Astrocyte (in vitro differentiated cells and primary cell): ENCODE measurements around the gene CTCFL. TPM values are rescaled to one million over a fixed set of nuclear protein-coding genes. Genes with fewer than 3 reads are reported as not detected.
"Not testable (repeated sequence)": the region's sequence is repeated elsewhere in the genome, so short reads cannot be mapped to it uniquely, and the experiment has no call there.

Experiments used
- DNase-seq: peaks from one replicate; pipeline ENCODE4 v3.0.0-alpha.2; 2010; ENCODE audit warnings: low read depth
- FAIRE-seq: peaks from 2 replicates; lab custom pipeline; 2011; peaks lifted over from hg19 to GRCh38; lab: Jason Lieb, UNC
- H2AFZ ChIP-seq: 2 replicates; pipeline ENCODE4 v1.6.0; 2012; ENCODE audit warnings: low read depth, low read length, inconsistent platforms
- H3K27ac ChIP-seq: 2 replicates; pipeline ENCODE4 v1.5.1; 2011; ENCODE audit warnings: low read depth, low read length, inconsistent platforms
- H3K27me3 ChIP-seq: 2 replicates; pipeline ENCODE4 v1.6.0; 2011; ENCODE audit warnings: low read length, inconsistent platforms; ENCODE audit not compliant: insufficient read depth
- H3K36me3 ChIP-seq: 2 replicates; pipeline ENCODE4 v1.5.1; 2011; ENCODE audit warnings: low read length, inconsistent platforms; ENCODE audit not compliant: insufficient read depth
- H3K4me1 ChIP-seq: 2 replicates; pipeline ENCODE4 v1.5.1; 2011; ENCODE audit warnings: low read length, inconsistent platforms; ENCODE audit not compliant: insufficient read depth
- H3K4me2 ChIP-seq: 2 replicates; pipeline ENCODE4 v1.6.0; 2012; ENCODE audit warnings: low read length, inconsistent platforms
- H3K4me3 ChIP-seq: 2 replicates; pipeline ENCODE4 v1.5.1; 2011; ENCODE audit warnings: low read depth, mild to moderate bottlenecking, low read length, inconsistent platforms; ENCODE audit not compliant: insufficient read depth
- H3K79me2 ChIP-seq: 2 replicates; pipeline ENCODE4 v1.6.0; 2012; ENCODE audit warnings: mild to moderate bottlenecking, low read length, inconsistent platforms; ENCODE audit not compliant: insufficient read depth
- H3K9ac ChIP-seq: 2 replicates; pipeline ENCODE4 v1.6.0; 2012; ENCODE audit warnings: mild to moderate bottlenecking, low read length, inconsistent platforms
- H3K9me3 ChIP-seq: 2 replicates; pipeline ENCODE4 v1.5.1; 2012; ENCODE audit warnings: low read depth, mild to moderate bottlenecking, low read length, inconsistent platforms; ENCODE audit not compliant: insufficient read depth
- H4K20me1 ChIP-seq: 2 replicates; pipeline ENCODE4 v1.6.0; 2012; ENCODE audit warnings: low read length, inconsistent platforms; ENCODE audit not compliant: insufficient read depth
- H3K27ac Mint-ChIP-seq: one replicate; pipeline ENCODE4 v1.8.0; 2021; ENCODE audit warnings: mild to moderate bottlenecking, mixed read lengths; ENCODE audit not compliant: unreplicated experiment
- H3K27me3 Mint-ChIP-seq: one replicate; pipeline ENCODE4 v1.8.0; 2021; ENCODE audit warnings: low read depth, mixed read lengths; ENCODE audit not compliant: unreplicated experiment
- H3K36me3 Mint-ChIP-seq: one replicate; pipeline ENCODE4 v1.8.0; 2021; ENCODE audit warnings: low read depth, mixed read lengths; ENCODE audit not compliant: unreplicated experiment
- H3K4me1 Mint-ChIP-seq: one replicate; pipeline ENCODE4 v1.8.0; 2021; ENCODE audit warnings: low read depth, mixed read lengths; ENCODE audit not compliant: unreplicated experiment
- H3K4me3 Mint-ChIP-seq: one replicate; pipeline ENCODE4 v1.8.0; 2021; ENCODE audit warnings: mild to moderate bottlenecking, moderate library complexity, mixed read lengths; ENCODE audit not compliant: unreplicated experiment
- H3K9me3 Mint-ChIP-seq: one replicate; pipeline ENCODE4 v1.8.0; 2021; ENCODE audit warnings: mild to moderate bottlenecking, mixed read lengths; ENCODE audit not compliant: unreplicated experiment
- CTCF ChIP-seq: IDR thresholded peaks from 2 replicates; pipeline ENCODE4 v1.5.1; 2011; ENCODE audit warnings: low read depth, mild to moderate bottlenecking, inconsistent platforms, low read length, moderate library complexity; ENCODE audit not compliant: insufficient read depth
- EZH2 ChIP-seq: IDR thresholded peaks from 2 replicates; pipeline ENCODE4 v1.6.1; 2012; ENCODE audit warnings: mild to moderate bottlenecking, low read length, inconsistent platforms; ENCODE audit not compliant: insufficient read depth
- total RNA-seq: library from RNA; stranded (reverse); gene quantifications from 2 replicates; pipeline ENCODE4 v1.2.1, GENCODE V29; 2021

Gene CTCFL
- total RNA-seq, 1 donor from 2014 or later: not detected

GRCh38 chr20:57491373-57491772 lies 33.6 kb downstream of the CTCFL start:
- Mint-ChIP-seq H3K4me1 (peaks cover 4% of the 10 kb centered on the region), H3K36me3 (no peaks in the 10 kb centered on the region), H3K27ac (no peak overlapping the region), H3K9me3 (no peaks in the 10 kb centered on the region), H3K4me3 (no peak overlapping the region), H3K27me3 (peaks cover 1% of the 10 kb centered on the region)
- Histone ChIP-seq H3K4me1 (peaks cover 4% of the 10 kb centered on the region), H3K36me3 (no peaks in the 10 kb centered on the region), H3K79me2 (no peaks in the 10 kb centered on the region), H3K4me2 (no peak overlapping the region), H4K20me1 (no peaks in the 10 kb centered on the region), H3K9ac (no peak overlapping the region), H3K9me3 (no peaks in the 10 kb centered on the region), H2AFZ (no peak overlapping the region), H3K4me3 (no peak overlapping the region), H3K27me3 (peaks cover 13% of the 10 kb centered on the region), H3K27ac (no peak overlapping the region)
- no peak for FAIRE-seq
- TF ChIP-seq EZH2: no peak
- no peak for TF ChIP-seq CTCF
- no peak for DNase-seq

GRCh38 chr20:57488277-57488676 lies 36.7 kb downstream of the CTCFL start:
- H3K4me2 ChIP-seq, H2AFZ ChIP-seq, H3K9me3 Mint-ChIP-seq, H3K4me3 ChIP-seq, H3K9ac ChIP-seq, H3K4me1 Mint-ChIP-seq, H3K9me3 ChIP-seq, H4K20me1 ChIP-seq, H3K36me3 ChIP-seq, H3K27me3 ChIP-seq, H3K36me3 Mint-ChIP-seq, H3K4me3 Mint-ChIP-seq, DNase-seq, H3K79me2 ChIP-seq, H3K4me1 ChIP-seq, H3K27me3 Mint-ChIP-seq, H3K27ac ChIP-seq, FAIRE-seq, H3K27ac Mint-ChIP-seq: not testable (repeated sequence)

- H3K36me3 Mint-ChIP-seq: no peaks in the 10 kb centered on the region
- TF ChIP-seq CTCF (no peak), EZH2 (no peak)
These were observed 39.2 kb downstream of the CTCFL start for GRCh38 chr20:57485770-57486169.

More at GRCh38 chr20:57485770-57486169, 39.2 kb downstream of the CTCFL start:
- Histone ChIP-seq H3K36me3 (no peaks in the 10 kb centered on the region), H3K4me2 (no peak overlapping the region), H4K20me1 (no peaks in the 10 kb centered on the region), H3K27me3 (peaks cover 6% of the 10 kb centered on the region), H3K9ac (no peak overlapping the region), H3K4me1 (no peaks in the 10 kb centered on the region), H3K79me2 (no peaks in the 10 kb centered on the region), H3K4me3 (no peak overlapping the region), H2AFZ (no peak overlapping the region), H3K9me3 (no peaks in the 10 kb centered on the region), H3K27ac (no peak overlapping the region)
- FAIRE-seq (no peak), DNase-seq (no peak)
- H3K4me1 Mint-ChIP-seq: no peaks in the 10 kb centered on the region
- H3K27me3 Mint-ChIP-seq: peaks cover 4% of the 10 kb centered on the region
- H3K27ac Mint-ChIP-seq: no peak overlapping the region
- no peaks in the 10 kb centered on the region for H3K9me3 Mint-ChIP-seq
- H3K4me3 Mint-ChIP-seq: no peak overlapping the region
